Choroid plexus epithelial cell (primary cell): ENCODE measurements around the gene PRKD3.

Experiments used
- DNase-seq: peaks from one replicate; pipeline ENCODE4 v3.0.0-alpha.2; 2010; ENCODE audit warnings: low read depth
- H3K4me3 ChIP-seq: 2 replicates; pipeline ENCODE4 v1.5.1; 2011; ENCODE audit warnings: low read depth, mild to moderate bottlenecking, control low read depth, low read length, moderate library complexity
- CTCF ChIP-seq: conservative IDR thresholded peaks from 2 replicates; pipeline ENCODE4 v1.5.1; 2011; ENCODE audit warnings: low read depth, mild to moderate bottlenecking, control low read depth, inconsistent platforms, low read length, moderate library complexity

Gene PRKD3

GRCh38 chr2:37333256-37333655 is 8.6 kb upstream of the PRKD3 start:
- no peak for TF ChIP-seq CTCF
- no peak for DNase-seq
- no peak overlapping the region for H3K4me3 ChIP-seq

GRCh38 chr2:37332560-37332959 is 7.9 kb upstream of the PRKD3 start:
- TF ChIP-seq CTCF, result no peak
- no peak for DNase-seq
- H3K4me3 ChIP-seq, result no peak overlapping the region

- DNase-seq, result no peak
- TF ChIP-seq CTCF, result no peak
- no peak overlapping the region for H3K4me3 ChIP-seq
Measured at GRCh38 chr2:37330681-37331080, 6.0 kb upstream of the PRKD3 start.

GRCh38 chr2:37326866-37327634 is 2.4 kb upstream of the PRKD3 start:
- no peak for TF ChIP-seq CTCF
- no peak overlapping the region for H3K4me3 ChIP-seq

GRCh38 chr2:37326285-37326684 is 1.7 kb upstream of the PRKD3 start:
- TF ChIP-seq CTCF, result no peak
- peak overlapping the region; percentile 33 for H3K4me3 ChIP-seq
- peak; percentile 93 for DNase-seq

More at GRCh38 chr2:37326866-37327634, 2.4 kb upstream of the PRKD3 start:
- no peak for DNase-seq

GRCh38 chr2:37325625-37326071 is 1.0 kb upstream of the PRKD3 start:
- H3K4me3 ChIP-seq, result peak overlapping the region; percentile 69
- no peak for TF ChIP-seq CTCF
- DNase-seq, result no peak

GRCh38 chr2:37324536-37324785 is 172 bp downstream of the PRKD3 start:
- peak overlapping the region; percentile 69 for H3K4me3 ChIP-seq
- TF ChIP-seq CTCF, result no peak
- peak; percentile 77 for DNase-seq
